ENCODE measurements around the gene BCKDK. TPM values are rescaled to one million over a fixed set of nuclear protein-coding genes. Genes with fewer than 3 reads are reported as not detected.

The BCKDK gene
- polyA plus RNA-seq, 1 donor (not counting 4 experiments of a cell fraction or from before 2014, with no cell fraction given) = 19.9 TPM

- no peak for FAIRE-seq
- H3K27ac ChIP-seq (ENCODE audit: control insufficient read depth, insufficient read depth, low read length) = no peak overlapping the region
- dilution Hi-C loops (cut with MboI; ENCODE audit: extremely low pct_ligation_motif_present, low sequenced_read_pairs) = no loop called here
Observed at GRCh38 chr16:31076319-31076718, 31.9 kb upstream of the BCKDK start.

GRCh38 chr16:31077024-31077423 is 31.2 kb upstream of the BCKDK start:
- Histone ChIP-seq H3K27me3 (ENCODE audit: control insufficient read depth, extremely low read depth, insufficient read depth, low read length) (no peaks in the 10 kb centered on the region), H3K9ac (ENCODE audit: control insufficient read depth, extremely low read depth, insufficient read depth, low read length) (no peak overlapping the region), H4K20me1 (ENCODE audit: control insufficient read depth, extremely low read depth, insufficient read depth, low read length) (no peaks in the 10 kb centered on the region), H2AFZ (ENCODE audit: control insufficient read depth, low read length) (no peak overlapping the region), H3K4me1 (ENCODE audit: control insufficient read depth, extremely low read depth, insufficient read depth, low read length) (peaks cover 4% of the 10 kb centered on the region), H3K4me3 (ENCODE audit: control insufficient read depth in 2 of 3, extremely low read depth in 1 of 3, insufficient read depth in 2 of 3, low read depth in 1 of 3, low read length in 3 of 3) (no peak overlapping the region), H3K9me3 (ENCODE audit: control insufficient read depth, low read depth, low read length) (no peaks in the 10 kb centered on the region), H3K27ac (ENCODE audit: control insufficient read depth, insufficient read depth, low read length) (no peak overlapping the region), H3K79me2 (ENCODE audit: control insufficient read depth, insufficient read depth, low read length) (peaks cover 72% of the 10 kb centered on the region), H3K4me2 (ENCODE audit: control insufficient read depth, extremely low read depth, insufficient read depth, low read depth, low read length) (no peak overlapping the region), H3K36me3 (ENCODE audit: control insufficient read depth in 2 of 2, extremely low read depth in 1 of 2, insufficient read depth in 2 of 2, low read length in 2 of 2) (peaks cover 18 to 25% of the 10 kb centered on the region in 2 experiments), H3K9me1 (ENCODE audit: control insufficient read depth, extremely low read depth, insufficient read depth, low read length) (no peaks in the 10 kb centered on the region)
- TF ChIP-seq EZH2 (IDR thresholded peaks at IDR 0.05; ENCODE audit: low read length) (no peak), CTCF (optimal IDR thresholded peaks at IDR 0.05 in 1 of 3, IDR thresholded peaks at IDR 0.05 in 1 of 3, conservative IDR thresholded peaks at IDR 0.05 in 1 of 3; ENCODE audit: extremely low read depth in 1 of 3, insufficient read depth in 2 of 3, low read length in 3 of 3) (no peak)
- DNase-seq (ENCODE audit: low read depth, low spot score) (no peak), FAIRE-seq (no peak)
- dilution Hi-C loops (cut with MboI; ENCODE audit: extremely low pct_ligation_motif_present, low sequenced_read_pairs) = no loop called here

More at GRCh38 chr16:31076319-31076718, 31.9 kb upstream of the BCKDK start:
- peaks cover 76% of the 10 kb centered on the region for H3K79me2 ChIP-seq (ENCODE audit: control insufficient read depth, insufficient read depth, low read length)
- no peak overlapping the region for H2AFZ ChIP-seq (ENCODE audit: control insufficient read depth, low read length)
- no peaks in the 10 kb centered on the region for H3K9me3 ChIP-seq (ENCODE audit: control insufficient read depth, low read depth, low read length)
- no peaks in the 10 kb centered on the region for H3K9me1 ChIP-seq (ENCODE audit: control insufficient read depth, extremely low read depth, insufficient read depth, low read length)
- H4K20me1 ChIP-seq (ENCODE audit: control insufficient read depth, extremely low read depth, insufficient read depth, low read length) = no peaks in the 10 kb centered on the region
- no peaks in the 10 kb centered on the region for H3K27me3 ChIP-seq (ENCODE audit: control insufficient read depth, extremely low read depth, insufficient read depth, low read length)
- DNase-seq (ENCODE audit: low read depth, low spot score) = no peak
- TF ChIP-seq CTCF (optimal IDR thresholded peaks at IDR 0.05 in 1 of 3, IDR thresholded peaks at IDR 0.05 in 1 of 3, conservative IDR thresholded peaks at IDR 0.05 in 1 of 3; ENCODE audit: extremely low read depth in 1 of 3, insufficient read depth in 2 of 3, low read length in 3 of 3) (no peak), EZH2 (IDR thresholded peaks at IDR 0.05; ENCODE audit: low read length) (no peak)
- H3K36me3 ChIP-seq (ENCODE audit: control insufficient read depth in 2 of 2, extremely low read depth in 1 of 2, insufficient read depth in 2 of 2, low read length in 2 of 2) = peaks cover 18 to 23% of the 10 kb centered on the region in 2 experiments
- H3K4me3 ChIP-seq (ENCODE audit: control insufficient read depth in 2 of 3, extremely low read depth in 1 of 3, insufficient read depth in 2 of 3, low read depth in 1 of 3, low read length in 3 of 3) = no peak overlapping the region
- no peak overlapping the region for H3K9ac ChIP-seq (ENCODE audit: control insufficient read depth, extremely low read depth, insufficient read depth, low read length)
- no peak overlapping the region for H3K4me2 ChIP-seq (ENCODE audit: control insufficient read depth, extremely low read depth, insufficient read depth, low read depth, low read length)
- H3K4me1 ChIP-seq (ENCODE audit: control insufficient read depth, extremely low read depth, insufficient read depth, low read length) = peaks cover 11% of the 10 kb centered on the region
